ENCODE results near the gene TRAF3IP3.

Gene TRAF3IP3

DNA sequence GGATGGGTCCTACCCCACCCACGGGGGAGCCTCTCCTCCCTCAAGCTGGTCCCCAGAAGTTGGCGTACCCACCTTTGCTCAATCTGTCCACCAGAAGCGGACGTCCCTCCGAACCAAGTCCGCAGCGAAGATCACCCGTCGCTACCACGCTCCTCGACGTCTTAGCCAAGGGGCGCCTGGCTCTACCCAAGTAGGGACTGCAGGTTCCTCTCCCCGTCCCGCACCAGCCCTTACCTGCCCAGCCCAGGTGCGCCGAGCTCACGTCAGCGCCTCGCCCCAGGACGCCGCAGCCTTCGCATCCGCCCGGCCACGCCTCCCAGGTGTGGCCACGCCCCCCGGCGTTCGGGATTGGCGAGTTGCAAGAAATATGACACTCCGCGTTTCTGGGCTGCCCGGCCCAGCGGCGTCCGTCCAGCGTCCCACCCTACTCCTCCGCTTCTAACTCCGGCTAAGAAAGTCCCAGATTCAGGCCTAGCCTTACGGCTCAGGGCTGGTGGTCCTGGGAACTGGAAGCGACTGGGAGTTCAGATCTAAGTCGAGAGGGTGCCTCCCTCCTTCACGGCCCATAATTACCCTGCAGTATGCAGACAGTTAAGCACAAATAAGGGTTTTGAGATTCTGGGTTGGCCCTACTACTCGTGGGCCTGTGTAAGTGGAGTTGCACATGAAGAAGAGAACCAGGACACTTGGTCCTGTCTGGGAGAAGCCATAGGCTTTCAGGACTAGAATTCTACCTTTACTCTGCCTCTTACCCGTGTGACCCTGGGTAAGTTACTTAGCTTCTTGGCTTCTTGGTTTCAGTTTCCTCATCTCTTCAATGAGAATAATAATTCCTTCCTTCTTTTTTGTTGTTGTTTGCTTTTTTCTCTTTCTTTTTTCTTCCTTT lies 50.3 kb downstream of the TRAF3IP3 start, which contains the start of gene IRF6:
Gene IRF6 (minus strand): TSS at position 268 of the 886 bp plus-strand sequence. CDS start 4,729 bp downstream, outside the sequence.
- Mint-ChIP-seq H3K9me3 (no peaks in the 10 kb centered on the region), H3K36me3 (ENCODE audit: low read depth) (no peaks in the 10 kb centered on the region), H3K4me3 (peak within 1 kb of the TSS; percentile 44), H3K27me3 (ENCODE audit: low read depth) (peaks cover 7% of the 10 kb centered on the region), H3K4me1 (ENCODE audit: low read depth) (peaks cover 7% of the 10 kb centered on the region), H3K27ac (no peak within 1 kb of the TSS)
- DNase-seq (ENCODE audit: low spot score) = no peak

DNA sequence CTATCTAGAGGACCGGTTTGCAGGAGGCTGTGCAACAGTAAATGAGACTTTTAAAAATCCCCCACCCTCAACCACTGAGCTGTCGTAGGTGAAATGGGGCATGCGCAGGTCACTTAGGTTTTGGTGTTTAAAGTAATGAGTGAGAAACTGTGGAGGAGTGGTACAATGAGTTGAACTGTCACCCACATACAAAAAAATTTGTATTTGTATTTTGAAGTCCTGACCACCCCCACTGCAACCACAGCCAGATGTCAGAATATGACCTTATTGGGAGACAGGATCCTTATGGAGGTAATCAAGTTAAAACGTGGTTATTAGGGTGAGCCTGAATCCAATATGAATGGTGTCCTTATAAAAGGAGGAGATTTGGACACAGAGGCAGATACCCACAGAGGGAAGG lies 51.7 kb downstream of the TRAF3IP3 start:
- Mint-ChIP-seq H3K36me3 (ENCODE audit: low read depth) (no peaks in the 10 kb centered on the region), H3K27ac (no peak overlapping the region), H3K27me3 (ENCODE audit: low read depth) (peaks cover under 1% of the 10 kb centered on the region), H3K4me3 (no peak overlapping the region), H3K4me1 (ENCODE audit: low read depth) (peaks cover 7% of the 10 kb centered on the region), H3K9me3 (no peaks in the 10 kb centered on the region)
- no peak for DNase-seq (ENCODE audit: low spot score)

DNA sequence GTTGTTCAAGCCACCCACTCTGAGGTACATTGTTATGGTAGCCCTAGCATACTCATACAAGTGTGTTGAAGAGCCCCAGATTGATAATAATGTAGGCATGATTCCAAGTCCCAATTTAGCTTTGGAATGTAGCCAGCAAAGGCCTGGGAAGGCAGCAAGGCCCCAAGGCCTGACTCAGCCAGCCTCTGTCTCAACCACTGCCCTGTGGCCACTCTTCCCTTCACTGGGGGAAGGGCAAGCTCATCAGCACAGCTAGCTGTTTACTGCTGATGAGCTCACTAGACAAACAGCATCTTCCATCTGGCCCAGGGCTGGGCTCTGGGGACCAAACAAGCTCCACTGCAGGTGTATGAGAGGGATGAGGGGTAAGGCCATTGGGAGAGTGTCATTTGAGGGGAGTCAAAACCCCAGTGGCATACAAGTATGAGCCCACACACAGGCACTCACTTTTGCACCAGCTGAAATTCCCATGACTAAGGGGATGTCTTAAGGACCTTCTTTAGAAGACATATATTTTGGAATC lies 52.3 kb downstream of the TRAF3IP3 start:
- H3K4me3 Mint-ChIP-seq = no peak overlapping the region
- no peak overlapping the region for H3K27ac Mint-ChIP-seq
- no peaks in the 10 kb centered on the region for H3K27me3 Mint-ChIP-seq (ENCODE audit: low read depth)
- no peaks in the 10 kb centered on the region for H3K36me3 Mint-ChIP-seq (ENCODE audit: low read depth)
- no peak for DNase-seq (ENCODE audit: low spot score)
- peaks cover 7% of the 10 kb centered on the region for H3K4me1 Mint-ChIP-seq (ENCODE audit: low read depth)
- H3K9me3 Mint-ChIP-seq = no peaks in the 10 kb centered on the region

DNA sequence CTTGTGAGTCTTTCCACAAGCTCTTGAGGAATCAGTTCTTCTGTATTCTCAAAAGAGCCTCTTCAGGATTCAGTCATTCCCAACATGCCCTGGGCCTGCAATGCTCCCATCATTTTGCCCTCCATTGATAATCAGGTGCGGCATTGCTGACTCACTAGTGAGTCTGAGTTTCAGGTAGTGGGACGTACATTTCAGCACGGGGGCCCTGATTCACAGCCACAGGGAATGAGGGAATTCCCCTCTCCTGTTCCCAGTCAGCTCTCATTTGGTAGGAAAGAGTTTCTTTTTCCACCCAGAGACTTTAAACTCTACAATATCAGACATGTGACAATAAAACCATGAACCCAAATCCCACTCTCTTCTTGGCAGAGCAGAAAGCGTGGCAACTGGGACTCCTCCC lies 53.8 kb downstream of the TRAF3IP3 start:
- no peaks in the 10 kb centered on the region for H3K27me3 Mint-ChIP-seq (ENCODE audit: low read depth)
- H3K9me3 Mint-ChIP-seq = no peaks in the 10 kb centered on the region
- DNase-seq (ENCODE audit: low spot score) = no peak
- H3K27ac Mint-ChIP-seq = no peak overlapping the region
- H3K4me3 Mint-ChIP-seq = no peak overlapping the region
- peaks cover 4% of the 10 kb centered on the region for H3K4me1 Mint-ChIP-seq (ENCODE audit: low read depth)
- no peaks in the 10 kb centered on the region for H3K36me3 Mint-ChIP-seq (ENCODE audit: low read depth)

DNA sequence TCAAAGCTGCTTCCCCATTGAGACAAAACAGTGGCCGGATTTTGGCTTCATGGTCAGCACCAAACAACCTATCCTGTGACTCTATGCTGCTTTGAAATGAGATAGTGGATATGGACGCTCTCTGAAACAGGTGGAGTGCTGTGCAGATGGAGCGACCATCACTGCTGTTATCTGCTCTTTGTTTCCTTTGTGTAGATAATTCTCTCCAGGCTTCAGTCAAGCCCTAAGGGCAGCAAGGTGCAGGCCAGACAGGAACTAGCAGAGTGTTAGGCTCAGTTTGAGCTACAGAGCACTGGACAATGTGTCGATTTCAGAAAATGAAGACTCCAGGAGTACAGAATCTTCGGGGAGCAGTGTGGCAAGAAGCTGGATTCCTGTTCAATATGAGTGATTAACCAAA lies 54.9 kb downstream of the TRAF3IP3 start:
- Mint-ChIP-seq H3K36me3 (ENCODE audit: low read depth) (no peaks in the 10 kb centered on the region), H3K27ac (no peak overlapping the region), H3K27me3 (ENCODE audit: low read depth) (no peaks in the 10 kb centered on the region)

DNA sequence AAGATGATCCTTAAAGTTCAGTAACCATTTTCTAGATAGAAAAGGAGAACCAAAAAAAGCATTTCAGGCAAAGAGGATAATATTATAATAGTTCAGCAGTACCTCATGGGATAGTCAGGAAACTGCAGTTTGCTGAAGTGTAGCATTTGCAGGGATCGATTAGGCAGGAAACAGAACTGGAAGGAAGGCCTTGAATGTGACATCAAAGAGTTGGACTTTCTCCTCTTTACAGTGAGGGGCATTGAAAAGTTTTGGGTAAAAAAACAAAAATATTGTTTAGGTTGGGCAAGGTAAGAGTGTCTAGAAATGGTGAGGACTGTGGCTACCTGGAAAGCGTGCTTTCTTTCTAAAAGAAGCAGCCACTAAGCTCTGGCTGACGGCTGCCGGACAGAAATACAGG lies 58.0 kb downstream of the TRAF3IP3 start:
- no peaks in the 10 kb centered on the region for H3K36me3 Mint-ChIP-seq (ENCODE audit: low read depth)
- peaks cover 5% of the 10 kb centered on the region for H3K27me3 Mint-ChIP-seq (ENCODE audit: low read depth)

More for the DNA sequence above, 54.9 kb downstream of the TRAF3IP3 start:
- DNase-seq (ENCODE audit: low spot score) = no peak
- H3K4me3 Mint-ChIP-seq = no peak overlapping the region
- no peaks in the 10 kb centered on the region for H3K9me3 Mint-ChIP-seq
- H3K4me1 Mint-ChIP-seq (ENCODE audit: low read depth) = peaks cover 2% of the 10 kb centered on the region

DNA sequence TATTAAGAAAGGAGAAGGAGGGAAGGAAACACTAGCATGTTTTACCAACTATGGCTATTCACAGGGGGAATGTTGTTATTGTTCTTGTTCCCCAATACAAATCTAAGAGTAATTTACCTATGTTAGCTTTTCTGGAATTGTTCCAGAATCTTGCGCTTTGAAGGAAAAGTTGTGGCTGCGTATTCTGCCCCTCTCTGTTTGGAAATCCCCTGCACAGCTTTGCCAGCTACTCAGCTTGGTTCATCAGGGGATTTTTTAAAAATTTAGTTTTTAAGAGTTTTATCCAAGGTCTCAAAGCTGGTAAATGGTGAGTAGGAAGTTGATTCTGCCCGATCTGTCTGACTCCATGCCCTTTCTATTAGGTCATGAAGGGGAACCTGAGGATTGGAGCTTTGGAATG lies 59.6 kb downstream of the TRAF3IP3 start:
- no peak overlapping the region for H3K4me3 Mint-ChIP-seq
- H3K4me1 Mint-ChIP-seq (ENCODE audit: low read depth) = no peaks in the 10 kb centered on the region
- peaks cover 16% of the 10 kb centered on the region for H3K27me3 Mint-ChIP-seq (ENCODE audit: low read depth)
- no peaks in the 10 kb centered on the region for H3K9me3 Mint-ChIP-seq
- DNase-seq (ENCODE audit: low spot score) = no peak
- no peaks in the 10 kb centered on the region for H3K36me3 Mint-ChIP-seq (ENCODE audit: low read depth)
- no peak overlapping the region for H3K27ac Mint-ChIP-seq

More for the DNA sequence above, 58.0 kb downstream of the TRAF3IP3 start:
- H3K9me3 Mint-ChIP-seq = no peaks in the 10 kb centered on the region
- H3K27ac Mint-ChIP-seq = no peak overlapping the region
- no peak for DNase-seq (ENCODE audit: low spot score)
- H3K4me3 Mint-ChIP-seq = no peak overlapping the region
- H3K4me1 Mint-ChIP-seq (ENCODE audit: low read depth) = no peaks in the 10 kb centered on the region

DNA sequence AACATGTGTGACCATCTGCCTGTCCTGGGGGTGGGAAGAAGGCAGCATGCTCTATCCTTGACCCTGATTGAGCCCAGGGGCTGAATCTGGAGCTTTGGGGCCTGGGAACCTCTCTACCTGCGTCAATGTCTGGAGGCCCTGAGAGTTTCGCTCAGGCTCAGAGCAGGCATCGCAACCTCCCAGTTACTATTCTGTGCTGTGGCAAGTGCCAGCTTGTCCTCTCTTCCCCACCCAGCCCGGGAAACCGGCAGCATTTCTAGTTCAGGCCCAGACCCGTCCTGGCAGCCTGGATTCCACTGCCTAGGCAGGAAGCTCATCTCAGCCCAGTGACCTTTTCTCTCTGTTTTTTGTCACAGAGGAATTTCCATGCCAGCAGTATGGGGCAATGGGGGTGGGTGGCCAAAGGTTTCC lies 60.1 kb downstream of the TRAF3IP3 start:
- no peaks in the 10 kb centered on the region for H3K36me3 Mint-ChIP-seq (ENCODE audit: low read depth)
- peaks cover 20% of the 10 kb centered on the region for H3K27me3 Mint-ChIP-seq (ENCODE audit: low read depth)
- no peak overlapping the region for H3K27ac Mint-ChIP-seq
- H3K4me1 Mint-ChIP-seq (ENCODE audit: low read depth) = no peaks in the 10 kb centered on the region
- DNase-seq (ENCODE audit: low spot score) = no peak
- H3K4me3 Mint-ChIP-seq = no peak overlapping the region
- no peaks in the 10 kb centered on the region for H3K9me3 Mint-ChIP-seq

DNA sequence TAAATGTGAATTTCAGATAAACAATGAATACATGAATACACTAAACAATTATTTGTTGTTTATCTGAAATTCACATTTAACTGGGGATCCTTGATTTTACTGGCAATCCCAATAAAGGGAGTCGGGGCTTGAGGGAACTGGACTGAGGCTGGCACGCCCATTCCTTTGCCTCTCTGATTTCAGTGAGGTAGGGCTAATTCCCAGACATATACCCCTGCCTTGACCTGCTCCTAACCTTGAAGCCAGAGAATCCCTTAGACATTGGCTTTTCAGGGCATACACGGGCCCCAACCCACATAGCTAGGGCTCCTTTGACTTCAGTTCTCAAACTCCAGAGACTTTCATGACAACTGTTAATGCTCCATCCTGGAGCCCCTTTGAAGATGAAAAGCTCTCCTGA lies 61.1 kb downstream of the TRAF3IP3 start:
- Mint-ChIP-seq H3K27ac (no peak overlapping the region), H3K27me3 (ENCODE audit: low read depth) (peaks cover 25% of the 10 kb centered on the region), H3K36me3 (ENCODE audit: low read depth) (no peaks in the 10 kb centered on the region), H3K4me1 (ENCODE audit: low read depth) (no peaks in the 10 kb centered on the region), H3K4me3 (no peak overlapping the region), H3K9me3 (no peaks in the 10 kb centered on the region)
- DNase-seq (ENCODE audit: low spot score) = no peak

DNA sequence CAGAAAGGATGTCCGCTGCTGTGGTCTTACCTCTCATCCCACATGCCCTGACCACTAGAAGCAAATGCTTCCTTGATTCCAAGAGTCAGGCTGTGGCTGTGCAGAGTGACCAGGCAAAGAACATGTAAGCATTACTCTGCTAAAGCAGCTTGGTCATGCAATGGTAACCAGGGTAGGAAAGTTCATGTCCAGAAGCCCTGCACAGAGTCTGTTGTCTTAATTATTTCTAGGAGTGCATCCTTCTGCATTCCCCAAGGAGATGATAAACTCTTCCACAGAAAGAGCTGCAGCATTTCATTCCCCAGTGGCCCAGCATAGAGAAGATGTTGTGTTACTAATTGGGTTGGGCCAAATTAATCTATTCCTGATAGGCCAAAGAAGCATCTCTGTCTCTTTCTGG lies 61.8 kb downstream of the TRAF3IP3 start:
- Mint-ChIP-seq H3K36me3 (ENCODE audit: low read depth) (no peaks in the 10 kb centered on the region), H3K4me1 (ENCODE audit: low read depth) (peaks cover 2% of the 10 kb centered on the region), H3K27me3 (ENCODE audit: low read depth) (peaks cover 27% of the 10 kb centered on the region), H3K9me3 (no peaks in the 10 kb centered on the region), H3K4me3 (no peak overlapping the region), H3K27ac (no peak overlapping the region)
- no peak for DNase-seq (ENCODE audit: low spot score)

DNA sequence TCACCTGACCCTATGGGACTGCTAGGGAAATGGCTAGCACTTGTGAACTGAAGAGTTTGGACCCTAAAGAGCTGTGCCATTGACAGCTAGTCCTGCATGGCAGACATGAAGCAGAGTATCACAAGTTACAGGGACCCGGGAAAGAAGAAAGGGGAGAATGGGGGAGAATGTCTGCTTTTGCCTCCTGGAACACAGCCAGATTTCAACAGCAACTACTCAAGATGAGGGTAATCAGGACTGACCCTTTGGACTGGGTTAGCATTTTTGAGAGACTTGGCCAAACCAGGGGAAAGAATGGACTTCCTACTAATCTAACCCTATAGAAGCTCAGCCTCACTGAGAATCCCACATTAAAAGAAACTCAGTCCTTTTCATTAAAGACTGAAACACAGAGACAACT lies 63.2 kb downstream of the TRAF3IP3 start:
- no peak for DNase-seq (ENCODE audit: low spot score)
- H3K9me3 Mint-ChIP-seq = no peaks in the 10 kb centered on the region
- H3K4me1 Mint-ChIP-seq (ENCODE audit: low read depth) = peaks cover 7% of the 10 kb centered on the region
- peaks cover 30% of the 10 kb centered on the region for H3K27me3 Mint-ChIP-seq (ENCODE audit: low read depth)
- H3K27ac Mint-ChIP-seq = no peak overlapping the region
- H3K36me3 Mint-ChIP-seq (ENCODE audit: low read depth) = no peaks in the 10 kb centered on the region
- no peak overlapping the region for H3K4me3 Mint-ChIP-seq

DNA sequence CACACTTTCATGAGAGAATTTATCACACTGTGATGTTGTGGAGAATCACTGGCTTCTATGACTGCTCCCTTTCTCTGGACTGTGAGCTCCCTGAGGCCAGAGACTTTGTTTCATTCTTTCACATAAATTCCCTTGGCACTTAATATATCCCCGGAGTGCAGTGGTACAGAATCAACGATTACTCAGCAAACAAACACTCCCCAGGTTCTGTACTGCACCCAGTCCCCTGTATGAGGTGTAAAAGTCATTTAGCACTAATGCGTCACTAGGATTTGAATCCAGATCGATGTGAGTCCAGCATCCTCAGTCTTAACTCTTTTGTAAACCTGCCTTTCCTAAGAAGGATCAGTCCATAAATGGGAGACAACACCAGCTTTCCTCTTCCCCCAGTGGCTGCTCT lies 65.1 kb downstream of the TRAF3IP3 start:
- H3K4me3 Mint-ChIP-seq = no peak overlapping the region
- no peak overlapping the region for H3K27ac Mint-ChIP-seq
- DNase-seq (ENCODE audit: low spot score) = no peak
- H3K27me3 Mint-ChIP-seq (ENCODE audit: low read depth) = peaks cover 30% of the 10 kb centered on the region
- H3K36me3 Mint-ChIP-seq (ENCODE audit: low read depth) = no peaks in the 10 kb centered on the region
- H3K9me3 Mint-ChIP-seq = no peaks in the 10 kb centered on the region
- peaks cover 9% of the 10 kb centered on the region for H3K4me1 Mint-ChIP-seq (ENCODE audit: low read depth)

DNA sequence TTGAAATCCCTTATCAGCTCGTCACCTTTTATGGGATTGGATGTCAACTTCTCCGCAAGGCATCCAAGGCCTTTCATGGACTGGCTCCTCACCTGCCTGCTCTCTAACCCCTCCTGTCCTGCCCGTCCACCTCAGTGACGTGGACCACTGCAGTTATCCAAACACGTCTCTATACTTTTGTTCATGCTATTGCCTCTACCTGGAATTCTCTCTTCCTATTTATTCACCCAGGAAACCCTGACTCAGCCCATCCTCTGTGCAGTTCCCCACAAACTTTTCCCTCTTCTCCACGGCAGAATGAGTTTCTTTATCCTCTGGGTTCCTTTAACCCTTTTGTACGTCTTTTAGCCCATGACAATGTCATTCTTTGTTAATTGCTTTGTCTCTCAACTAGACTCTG lies 66.9 kb downstream of the TRAF3IP3 start:
- DNase-seq (ENCODE audit: low spot score) = no peak
- Mint-ChIP-seq H3K9me3 (no peaks in the 10 kb centered on the region), H3K27ac (no peak overlapping the region), H3K36me3 (ENCODE audit: low read depth) (peaks cover 2% of the 10 kb centered on the region), H3K4me3 (peak overlapping the region; percentile 20), H3K27me3 (ENCODE audit: low read depth) (peaks cover 30% of the 10 kb centered on the region), H3K4me1 (ENCODE audit: low read depth) (peaks cover 16% of the 10 kb centered on the region)

DNA sequence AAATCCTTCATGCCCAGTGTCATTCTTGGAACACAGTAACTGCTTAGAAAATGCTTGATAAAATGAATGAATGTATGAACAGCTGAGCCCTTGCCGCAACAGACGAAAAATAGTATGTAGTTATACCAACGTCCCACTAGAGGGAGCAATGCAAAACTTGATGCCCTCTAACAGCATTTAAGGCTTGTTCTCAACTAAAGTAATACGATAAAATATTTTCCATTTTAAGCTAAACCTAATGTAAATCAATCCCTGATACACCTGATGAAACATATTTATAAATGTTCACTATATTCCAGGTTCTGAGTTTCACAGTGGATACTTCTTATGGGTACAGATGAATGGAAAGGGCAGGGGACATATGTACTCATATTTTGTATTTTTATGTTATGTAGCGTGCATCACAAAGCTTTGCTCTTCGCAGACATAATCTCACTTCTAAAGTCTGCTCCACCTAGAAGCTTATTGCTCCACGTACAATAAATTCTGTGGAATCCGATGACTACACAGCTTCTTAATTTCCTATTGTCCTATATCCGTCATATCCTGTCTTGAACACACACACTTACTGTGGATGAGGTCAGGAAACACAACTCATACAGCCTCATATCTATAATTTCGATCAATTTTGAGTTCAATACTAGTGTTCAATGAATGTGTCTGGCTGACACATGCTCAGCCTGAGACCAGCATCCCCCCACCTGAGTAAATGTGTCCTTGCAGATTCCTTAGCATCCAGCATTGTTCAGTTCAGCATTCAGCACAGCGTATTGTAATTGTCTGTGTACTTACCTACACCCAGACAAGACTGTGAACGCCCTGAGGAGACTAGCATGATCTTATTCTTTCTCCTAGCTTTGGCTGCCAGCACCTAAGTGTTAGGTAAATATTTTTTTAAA lies 67.5 kb downstream of the TRAF3IP3 start:
- Mint-ChIP-seq H3K36me3 (ENCODE audit: low read depth) (peaks cover 2% of the 10 kb centered on the region), H3K27ac (no peak overlapping the region), H3K4me1 (ENCODE audit: low read depth) (peaks cover 16% of the 10 kb centered on the region), H3K4me3 (peak overlapping the region; percentile 20), H3K9me3 (no peaks in the 10 kb centered on the region), H3K27me3 (ENCODE audit: low read depth) (peaks cover 30% of the 10 kb centered on the region)
- no peak for DNase-seq (ENCODE audit: low spot score)

Data from T-helper 2 cell treated with Interferon-gamma antibody and Interleukin-4, amounts not matched to agents 5 μg/mL and 100 μg/mL, for 36 hours (primary cell).